Progenitor cell of endocrine pancreas (in vitro differentiated cells): Measurements from ENCODE around the gene AP2A2. TPM values are rescaled to one million over a fixed set of nuclear protein-coding genes. Genes with fewer than 3 reads are reported as not detected.

Experiments used
- DNase-seq: peaks from one replicate; pipeline ENCODE4 v3.0.0; 2021; ENCODE audit warnings: low spot score; ENCODE audit not compliant: unreplicated experiment
- H3K27ac Mint-ChIP-seq: 2 replicates; pipeline ENCODE4 v1.8.0; 2021; ENCODE audit warnings: mild to moderate bottlenecking, moderate library complexity, mixed read lengths
- H3K27me3 Mint-ChIP-seq: 2 replicates; pipeline ENCODE4 v1.8.0; 2021; ENCODE audit warnings: mixed read lengths
- H3K36me3 Mint-ChIP-seq: 2 replicates; pipeline ENCODE4 v1.8.0; 2022; ENCODE audit warnings: mixed read lengths; ENCODE audit not compliant: insufficient read depth
- H3K4me1 Mint-ChIP-seq: 2 replicates; pipeline ENCODE4 v1.8.0; 2021; ENCODE audit warnings: low read depth, mixed read lengths
- H3K4me3 Mint-ChIP-seq: 2 replicates; pipeline ENCODE4 v1.8.0; 2021; ENCODE audit warnings: low read depth, mild to moderate bottlenecking, moderate library complexity, mixed read lengths
- H3K9me3 Mint-ChIP-seq: 2 replicates; pipeline ENCODE4 v1.8.0; 2021; ENCODE audit warnings: low read depth, mixed read lengths
- CTCF ChIP-seq: fragments of 200-600 bp; sonication (generic); IDR thresholded peaks from one replicate; pipeline ENCODE4 v1.5.0; 2021; ENCODE audit warnings: antibody characterized with exemption, mild to moderate bottlenecking; ENCODE audit not compliant: unreplicated experiment
- total RNA-seq: library from RNA; stranded (reverse); gene quantifications from 2 replicates; pipeline ENCODE4 v1.2.1, GENCODE V29; 2021

Gene AP2A2
- total RNA-seq, 1 donor from 2014 or later: 88.8 TPM

- no peak for TF ChIP-seq CTCF
- Mint-ChIP-seq H3K27me3 (no peaks in the 10 kb centered on the region), H3K36me3 (peaks cover 9% of the 10 kb centered on the region), H3K4me1 (peaks cover 50% of the 10 kb centered on the region), H3K4me3 (no peak overlapping the region), H3K9me3 (peaks cover 3% of the 10 kb centered on the region), H3K27ac (peak overlapping the region; percentile 94)
- no peak for DNase-seq
These were observed 27.8 kb downstream of the AP2A2 start for GRCh38 chr11:953512-953911.

DNA sequence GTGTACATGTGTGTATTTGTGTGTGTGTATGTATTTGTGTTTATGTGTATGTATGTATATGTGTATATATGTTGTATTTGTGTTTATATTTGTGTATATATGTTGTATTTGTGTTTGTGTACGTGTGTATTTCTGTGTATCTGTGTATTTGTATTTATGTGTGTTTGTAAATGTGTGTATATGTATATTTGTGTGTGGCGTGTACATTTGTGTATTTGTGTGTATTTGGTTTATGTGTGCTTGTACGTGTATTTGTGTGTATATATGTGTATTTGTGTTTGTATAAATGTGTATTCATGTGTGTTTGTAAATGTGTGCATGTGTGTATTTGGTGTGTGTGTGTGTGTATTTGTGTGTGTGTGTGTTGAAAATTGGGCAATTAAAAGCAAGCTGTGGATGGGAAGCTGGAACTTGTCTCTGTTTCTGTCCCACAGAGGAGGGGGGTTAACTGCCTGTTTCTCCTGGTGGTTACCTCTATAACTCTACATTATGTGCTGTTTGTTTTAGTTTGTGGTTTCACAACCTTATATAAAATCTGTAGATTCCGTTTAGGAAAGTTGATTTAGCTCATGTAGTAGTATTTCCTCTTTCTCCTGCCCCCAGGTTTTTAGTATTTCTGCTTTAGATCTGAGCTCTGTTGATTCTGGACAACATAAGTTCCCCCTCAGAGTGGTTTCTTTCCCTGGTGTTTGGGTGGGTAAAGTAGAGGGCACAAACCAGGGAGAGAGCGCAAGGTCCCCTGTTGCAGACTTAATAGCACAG is 28.9 kb downstream of the AP2A2 start:
- Mint-ChIP-seq H3K9me3 (peaks cover 3% of the 10 kb centered on the region), H3K4me3 (no peak overlapping the region), H3K27ac (peak overlapping the region; percentile 56), H3K36me3 (peaks cover 3% of the 10 kb centered on the region), H3K4me1 (peaks cover 55% of the 10 kb centered on the region), H3K27me3 (no peaks in the 10 kb centered on the region)
- DNase-seq: no peak
- no peak for TF ChIP-seq CTCF

GRCh38 chr11:955154-956063 is 29.7 kb downstream of the AP2A2 start:
- Mint-ChIP-seq H3K4me3 (no peak overlapping the region), H3K4me1 (peaks cover 55% of the 10 kb centered on the region)
- DNase-seq: no peak

GRCh38 chr11:957212-957920 is 31.7 kb downstream of the AP2A2 start:
- Mint-ChIP-seq H3K27me3 (no peaks in the 10 kb centered on the region), H3K4me1 (peaks cover 47% of the 10 kb centered on the region), H3K9me3 (no peaks in the 10 kb centered on the region), H3K27ac (no peak overlapping the region), H3K36me3 (peaks cover 2% of the 10 kb centered on the region), H3K4me3 (no peak overlapping the region)
- DNase-seq: no peak
- no peak for TF ChIP-seq CTCF

More at GRCh38 chr11:955154-956063, 29.7 kb downstream of the AP2A2 start:
- Mint-ChIP-seq H3K36me3 (no peaks in the 10 kb centered on the region), H3K9me3 (no peaks in the 10 kb centered on the region), H3K27me3 (no peaks in the 10 kb centered on the region), H3K27ac (peak overlapping the region; percentile 72)
- no peak for TF ChIP-seq CTCF

DNA sequence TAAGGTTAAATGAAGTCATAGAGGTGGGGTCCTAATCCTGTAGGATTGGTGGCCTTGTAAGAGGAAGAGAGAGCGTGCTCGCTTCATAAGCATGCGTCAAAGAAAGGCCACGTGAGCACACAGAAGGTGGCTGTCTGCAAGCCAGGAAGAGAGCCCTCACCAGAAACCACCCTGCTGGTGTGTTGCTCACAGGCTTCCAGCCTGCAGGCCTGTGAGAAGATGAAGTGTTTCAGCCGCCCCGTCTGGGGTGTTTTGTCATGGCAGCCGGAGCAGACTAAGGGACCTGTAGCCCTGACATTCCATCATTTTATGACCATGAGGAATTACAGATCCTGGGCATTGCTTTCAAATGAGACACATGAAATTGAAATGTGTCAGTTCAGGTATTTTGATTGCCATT is 32.4 kb downstream of the AP2A2 start:
- no peaks in the 10 kb centered on the region for H3K9me3 Mint-ChIP-seq
- no peak overlapping the region for H3K4me3 Mint-ChIP-seq
- no peak for TF ChIP-seq CTCF
- no peaks in the 10 kb centered on the region for H3K27me3 Mint-ChIP-seq
- peaks cover 39% of the 10 kb centered on the region for H3K4me1 Mint-ChIP-seq
- DNase-seq: no peak
- peaks cover 4% of the 10 kb centered on the region for H3K36me3 Mint-ChIP-seq
- no peak overlapping the region for H3K27ac Mint-ChIP-seq
